Measurements from ENCODE around the gene ATP1B1.

The ATP1B1 gene

DNA sequence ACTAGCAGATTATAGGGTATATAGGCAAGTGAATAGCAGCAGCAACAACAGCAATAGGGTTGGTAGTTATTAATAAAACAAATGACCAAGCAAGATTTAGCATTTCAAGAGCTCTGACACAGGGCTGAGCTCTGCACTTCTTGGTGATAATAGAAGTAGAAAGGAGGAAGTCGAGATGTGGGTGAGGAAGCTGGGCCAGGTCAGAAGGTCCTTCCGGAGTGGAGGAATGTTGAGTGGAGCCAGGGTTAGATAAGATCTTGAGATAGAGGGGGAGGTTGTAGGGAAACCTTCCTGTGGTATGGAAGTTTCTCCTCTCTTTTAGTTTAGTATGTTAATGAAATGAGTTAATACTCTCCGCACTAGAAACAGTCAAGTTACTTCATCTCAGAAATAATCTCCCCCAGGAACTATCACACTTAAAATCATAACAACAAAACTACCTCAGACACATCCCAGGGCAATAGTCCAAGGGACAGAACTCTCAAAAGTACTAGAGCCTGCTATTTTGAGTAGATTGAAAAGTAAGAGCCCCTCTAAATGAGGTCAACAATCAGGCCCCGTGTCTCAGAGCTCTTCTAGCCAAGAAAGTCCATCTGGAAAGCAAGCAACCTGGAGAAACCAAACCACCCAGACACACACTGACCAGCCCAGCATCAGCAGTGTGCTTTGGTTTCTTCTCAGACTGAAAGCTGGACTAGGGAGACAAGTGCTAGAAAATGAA lies 45.4 kb upstream of the ATP1B1 start:
- H2AK5ac ChIP-seq (ENCODE audit: low read length, severe bottlenecking), result no peak overlapping the region
- H2BK15ac ChIP-seq (ENCODE audit: low read depth, poor library complexity, severe bottlenecking), result peak overlapping the region; percentile 21
- no peak overlapping the region for H3K14ac ChIP-seq (ENCODE audit: low read length in 2 of 2)
- H4K8ac ChIP-seq (ENCODE audit: low read length), result no peak overlapping the region
- H2BK120ac ChIP-seq (ENCODE audit: low read depth, low read length), result no peak overlapping the region
- H3K27ac ChIP-seq (ENCODE audit: low read length, poor library complexity, severe bottlenecking), result no peak overlapping the region
- no peak overlapping the region for H3K4me2 ChIP-seq (ENCODE audit: low read length, poor library complexity, severe bottlenecking)
- H3K9ac ChIP-seq (ENCODE audit: low read length), result no peak overlapping the region
- 19% methylated on average over 3 of the region's 4 CpGs for WGBS
- H3K23ac ChIP-seq (ENCODE audit: low read length in 2 of 2), result no peak overlapping the region
- H2BK12ac ChIP-seq (ENCODE audit: low read length in 2 of 2), result no peak overlapping the region
- H3K4ac ChIP-seq (ENCODE audit: low read depth in 1 of 2, low read length in 2 of 2), result no peak overlapping the region
- H2BK5ac ChIP-seq (ENCODE audit: low read depth, low read length, poor library complexity, severe bottlenecking), result no peak overlapping the region
- peaks cover 2% of the 10 kb centered on the region for H3K4me1 ChIP-seq (ENCODE audit: control insufficient read depth, insufficient read depth, low read depth, low read length)
- DNase-seq, result peak; percentile 60
- no peaks in the 10 kb centered on the region for H3K79me1 ChIP-seq (replicated peaks; ENCODE audit: low read length, poor library complexity, severe bottlenecking)
- peaks cover 13% of the 10 kb centered on the region for H3K9me3 ChIP-seq (ENCODE audit: control insufficient read depth, low read length)
- H4K91ac ChIP-seq (ENCODE audit: low read length), result peak overlapping the region; percentile 31
- no peak overlapping the region for H3K4me3 ChIP-seq (ENCODE audit: insufficient read depth in 1 of 2, low read depth in 1 of 2, low read length in 2 of 2)
- H3K27me3 ChIP-seq (ENCODE audit: control insufficient read depth in 1 of 2, insufficient read depth in 1 of 2, low read length in 2 of 2), result no peaks in the 10 kb centered on the region
- peak overlapping the region in 1 of 2 experiments; percentile 24 for H3K18ac ChIP-seq (ENCODE audit: low read depth in 1 of 2, low read length in 2 of 2)
- no peaks in the 10 kb centered on the region for H3K36me3 ChIP-seq (ENCODE audit: control insufficient read depth in 1 of 2, insufficient read depth in 2 of 2, low read depth in 1 of 2, low read length in 2 of 2)
- no peak overlapping the region for H2AFZ ChIP-seq (ENCODE audit: low read depth, low read length)

DNA sequence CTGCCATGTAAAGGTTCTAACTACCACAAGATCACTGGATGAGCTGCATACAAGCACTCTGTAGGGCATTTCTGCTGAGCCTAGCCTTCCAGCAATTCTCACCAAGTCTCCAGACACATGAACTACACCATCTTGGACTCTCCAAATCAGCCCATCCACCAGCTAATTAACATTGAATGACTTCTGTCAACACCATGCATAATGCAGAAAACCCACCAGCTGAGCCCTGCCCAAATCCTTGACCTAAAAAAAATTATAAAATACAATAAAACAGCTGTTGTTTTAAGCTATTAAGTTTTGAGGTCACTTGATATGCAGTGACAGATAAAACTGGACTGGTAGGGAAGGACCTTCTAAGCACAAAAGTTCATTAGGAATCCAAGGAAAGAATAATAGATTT lies 44.3 kb upstream of the ATP1B1 start:
- Histone ChIP-seq H3K4me3 (ENCODE audit: insufficient read depth in 1 of 2, low read depth in 1 of 2, low read length in 2 of 2) (no peak overlapping the region), H2AFZ (ENCODE audit: low read depth, low read length) (no peak overlapping the region), H3K18ac (ENCODE audit: low read depth in 1 of 2, low read length in 2 of 2) (no peak overlapping the region), H3K14ac (ENCODE audit: low read length in 2 of 2) (no peak overlapping the region), H3K9me3 (ENCODE audit: control insufficient read depth, low read length) (peaks cover 17% of the 10 kb centered on the region), H3K27me3 (ENCODE audit: control insufficient read depth in 1 of 2, insufficient read depth in 1 of 2, low read length in 2 of 2) (no peaks in the 10 kb centered on the region), H3K36me3 (ENCODE audit: control insufficient read depth in 1 of 2, insufficient read depth in 2 of 2, low read depth in 1 of 2, low read length in 2 of 2) (no peaks in the 10 kb centered on the region), H3K4me1 (ENCODE audit: control insufficient read depth, insufficient read depth, low read depth, low read length) (peaks cover 2% of the 10 kb centered on the region), H3K27ac (ENCODE audit: low read length, poor library complexity, severe bottlenecking) (no peak overlapping the region), H4K91ac (ENCODE audit: low read length) (no peak overlapping the region), H3K9ac (ENCODE audit: low read length) (no peak overlapping the region), H2BK5ac (ENCODE audit: low read depth, low read length, poor library complexity, severe bottlenecking) (no peak overlapping the region), H2BK12ac (ENCODE audit: low read length in 2 of 2) (no peak overlapping the region), H3K79me1 (replicated peaks; ENCODE audit: low read length, poor library complexity, severe bottlenecking) (no peaks in the 10 kb centered on the region), H3K4me2 (ENCODE audit: low read length, poor library complexity, severe bottlenecking) (no peak overlapping the region), H2AK5ac (ENCODE audit: low read length, severe bottlenecking) (no peak overlapping the region), H3K4ac (ENCODE audit: low read depth in 1 of 2, low read length in 2 of 2) (no peak overlapping the region), H2BK15ac (ENCODE audit: low read depth, poor library complexity, severe bottlenecking) (no peak overlapping the region), H4K8ac (ENCODE audit: low read length) (no peak overlapping the region), H3K23ac (ENCODE audit: low read length in 2 of 2) (no peak overlapping the region), H2BK120ac (ENCODE audit: low read depth, low read length) (no peak overlapping the region)
- DNase-seq, result no peak

DNA sequence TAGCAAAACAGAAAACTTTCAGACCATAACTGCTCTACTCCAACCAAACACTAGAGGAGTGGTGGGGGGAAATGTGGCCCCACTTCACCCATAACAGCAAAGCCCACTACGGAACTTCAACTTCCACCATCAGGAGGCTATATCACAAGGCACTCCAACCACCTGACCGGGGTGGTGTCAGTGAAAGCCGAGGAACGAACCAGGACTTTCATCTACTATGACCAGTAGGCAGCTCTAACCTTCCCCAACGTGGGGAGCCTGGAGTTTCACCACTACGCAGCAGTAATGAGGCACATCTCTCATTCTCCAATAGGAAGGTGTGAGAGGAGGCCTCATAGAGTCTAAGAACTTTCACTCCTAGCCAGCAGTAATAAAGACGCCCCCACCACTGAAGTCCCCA lies 42.4 kb upstream of the ATP1B1 start:
- no peak overlapping the region for H3K4me2 ChIP-seq (ENCODE audit: low read length, poor library complexity, severe bottlenecking)
- H4K91ac ChIP-seq (ENCODE audit: low read length), result no peak overlapping the region
- H2AFZ ChIP-seq (ENCODE audit: low read depth, low read length), result no peak overlapping the region
- H3K9me3 ChIP-seq (ENCODE audit: control insufficient read depth, low read length), result peaks cover 18% of the 10 kb centered on the region
- WGBS, result 77% methylated on average over 7 of the region's 7 CpGs
- H2BK5ac ChIP-seq (ENCODE audit: low read depth, low read length, poor library complexity, severe bottlenecking), result no peak overlapping the region
- no peaks in the 10 kb centered on the region for H3K36me3 ChIP-seq (ENCODE audit: control insufficient read depth in 1 of 2, insufficient read depth in 2 of 2, low read depth in 1 of 2, low read length in 2 of 2)
- no peak overlapping the region for H3K14ac ChIP-seq (ENCODE audit: low read length in 2 of 2)
- no peak overlapping the region for H2BK12ac ChIP-seq (ENCODE audit: low read length in 2 of 2)
- H3K4ac ChIP-seq (ENCODE audit: low read depth in 1 of 2, low read length in 2 of 2), result no peak overlapping the region
- no peak overlapping the region for H3K9ac ChIP-seq (ENCODE audit: low read length)
- no peak overlapping the region for H3K18ac ChIP-seq (ENCODE audit: low read depth in 1 of 2, low read length in 2 of 2)
- no peak overlapping the region for H2AK5ac ChIP-seq (ENCODE audit: low read length, severe bottlenecking)
- H3K27ac ChIP-seq (ENCODE audit: low read length, poor library complexity, severe bottlenecking), result no peak overlapping the region
- no peaks in the 10 kb centered on the region for H3K27me3 ChIP-seq (ENCODE audit: control insufficient read depth in 1 of 2, insufficient read depth in 1 of 2, low read length in 2 of 2)
- H3K4me3 ChIP-seq (ENCODE audit: insufficient read depth in 1 of 2, low read depth in 1 of 2, low read length in 2 of 2), result no peak overlapping the region
- DNase-seq, result no peak
- H4K8ac ChIP-seq (ENCODE audit: low read length), result no peak overlapping the region
- no peak overlapping the region for H2BK120ac ChIP-seq (ENCODE audit: low read depth, low read length)
- H3K79me1 ChIP-seq (replicated peaks; ENCODE audit: low read length, poor library complexity, severe bottlenecking), result no peaks in the 10 kb centered on the region
- H3K23ac ChIP-seq (ENCODE audit: low read length in 2 of 2), result no peak overlapping the region
- peaks cover 2% of the 10 kb centered on the region for H3K4me1 ChIP-seq (ENCODE audit: control insufficient read depth, insufficient read depth, low read depth, low read length)
- peak overlapping the region; percentile 40 for H2BK15ac ChIP-seq (ENCODE audit: low read depth, poor library complexity, severe bottlenecking)

DNA sequence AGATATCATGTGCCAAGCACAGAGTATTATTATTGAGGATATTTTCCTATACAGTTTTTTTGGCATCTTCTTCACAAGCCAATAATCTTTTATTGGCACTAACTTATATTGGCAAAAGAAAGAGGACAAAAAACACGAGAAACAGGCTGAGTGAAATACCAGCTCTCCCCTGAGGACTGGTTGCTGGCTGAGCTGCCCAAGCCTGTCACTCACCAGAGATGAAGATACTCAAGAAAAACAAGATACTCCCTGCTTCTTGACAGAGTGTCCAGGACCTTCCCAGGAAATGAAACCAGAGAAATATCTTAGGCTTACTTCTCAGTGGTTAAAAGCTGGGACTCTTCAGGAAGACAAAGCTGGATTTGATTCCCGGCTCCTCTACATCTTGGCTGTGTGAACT lies 35.9 kb upstream of the ATP1B1 start:
- Histone ChIP-seq H3K9ac (ENCODE audit: low read length) (no peak overlapping the region), H3K9me3 (ENCODE audit: control insufficient read depth, low read length) (peaks cover 5% of the 10 kb centered on the region), H2BK120ac (ENCODE audit: low read depth, low read length) (no peak overlapping the region), H3K4me1 (ENCODE audit: control insufficient read depth, insufficient read depth, low read depth, low read length) (no peaks in the 10 kb centered on the region), H4K91ac (ENCODE audit: low read length) (no peak overlapping the region), H3K4ac (ENCODE audit: low read depth in 1 of 2, low read length in 2 of 2) (no peak overlapping the region), H3K4me3 (ENCODE audit: insufficient read depth in 1 of 2, low read depth in 1 of 2, low read length in 2 of 2) (no peak overlapping the region), H3K36me3 (ENCODE audit: control insufficient read depth in 1 of 2, insufficient read depth in 2 of 2, low read depth in 1 of 2, low read length in 2 of 2) (no peaks in the 10 kb centered on the region), H3K79me1 (replicated peaks; ENCODE audit: low read length, poor library complexity, severe bottlenecking) (no peaks in the 10 kb centered on the region), H3K27me3 (ENCODE audit: control insufficient read depth in 1 of 2, insufficient read depth in 1 of 2, low read length in 2 of 2) (no peaks in the 10 kb centered on the region), H3K23ac (ENCODE audit: low read length in 2 of 2) (no peak overlapping the region), H4K8ac (ENCODE audit: low read length) (no peak overlapping the region), H2BK15ac (ENCODE audit: low read depth, poor library complexity, severe bottlenecking) (no peak overlapping the region), H2BK5ac (ENCODE audit: low read depth, low read length, poor library complexity, severe bottlenecking) (no peak overlapping the region), H3K18ac (ENCODE audit: low read depth in 1 of 2, low read length in 2 of 2) (no peak overlapping the region), H3K27ac (ENCODE audit: low read length, poor library complexity, severe bottlenecking) (no peak overlapping the region), H2AFZ (ENCODE audit: low read depth, low read length) (no peak overlapping the region), H3K14ac (ENCODE audit: low read length in 2 of 2) (no peak overlapping the region), H2BK12ac (ENCODE audit: low read length in 2 of 2) (no peak overlapping the region), H2AK5ac (ENCODE audit: low read length, severe bottlenecking) (no peak overlapping the region), H3K4me2 (ENCODE audit: low read length, poor library complexity, severe bottlenecking) (no peak overlapping the region)
- WGBS, result 94% methylated on average over 2 of the region's 2 CpGs
- no peak for DNase-seq

Data from mesenchymal stem cell (in vitro differentiated cells and primary cell).